HG03342 (cell line): ENCODE results near the gene OR1L8.

ENCODE experiments used
- ATAC-seq: cut with Tn5 transposase; IDR thresholded peaks from one replicate; pipeline ENCODE4 v1.9.1; 2021; ENCODE audit warnings: mild to moderate bottlenecking, moderate library complexity; ENCODE audit not compliant: unreplicated experiment

Gene OR1L8

DNA sequence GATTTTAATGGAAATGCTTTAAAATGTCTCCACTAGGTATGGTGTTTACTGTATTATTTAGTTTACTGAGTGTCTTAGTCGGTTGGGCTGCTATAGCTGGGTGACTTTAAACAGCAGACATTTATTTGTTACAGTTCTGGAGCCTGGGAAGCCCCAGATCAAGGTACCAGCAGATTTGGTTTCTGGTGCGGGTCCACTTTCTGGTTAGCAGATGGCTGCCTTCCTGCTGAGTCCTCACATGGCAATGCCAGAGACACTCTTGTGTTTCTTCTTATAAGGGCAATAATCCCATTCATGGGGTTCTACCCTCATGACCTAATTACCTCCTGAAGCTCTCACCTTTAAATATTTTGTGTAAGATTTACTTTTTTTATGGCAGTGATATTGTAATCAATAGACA is 65.0 kb downstream of the OR1L8 start:
- no peak for ATAC-seq
